HG03095 (cell line): ENCODE measurements around the gene ANKUB1.

Experiments used
- ATAC-seq: cut with Tn5 transposase; IDR thresholded peaks from one replicate; pipeline ENCODE4 v1.9.1; 2021; ENCODE audit warnings: moderate library complexity; ENCODE audit not compliant: unreplicated experiment

The ANKUB1 gene

GRCh38 chr3:149764302-149764701 is 28.1 kb downstream of the ANKUB1 start:
- no peak for ATAC-seq

- ATAC-seq: no peak
These were observed 28.7 kb downstream of the ANKUB1 start for GRCh38 chr3:149763565-149764195.

- no peak for ATAC-seq
These were observed 38.6 kb downstream of the ANKUB1 start for GRCh38 chr3:149753717-149754116.

- no peak for ATAC-seq
These were observed 39.6 kb downstream of the ANKUB1 start for GRCh38 chr3:149752788-149753136.

- ATAC-seq: peak; percentile 99
These were observed 40.1 kb downstream of the ANKUB1 start, which contains the start of gene COMMD2 for GRCh38 chr3:149752051-149752787. Gene COMMD2, minus strand, starts transcription at chr3:149752489. Its CDS starts 45 bp downstream, at chr3:149752444.

GRCh38 chr3:149751551-149751950 is 40.8 kb downstream of the ANKUB1 start:
- no peak for ATAC-seq

GRCh38 chr3:149744606-149745005 is 47.7 kb downstream of the ANKUB1 start:
- no peak for ATAC-seq

- ATAC-seq: no peak
These were observed 48.2 kb downstream of the ANKUB1 start for GRCh38 chr3:149744151-149744550.

- ATAC-seq: no peak
These were observed 53.0 kb downstream of the ANKUB1 start for GRCh38 chr3:149739396-149739795.

GRCh38 chr3:149738876-149739275 is 53.5 kb downstream of the ANKUB1 start:
- no peak for ATAC-seq

- no peak for ATAC-seq
These were observed 55.5 kb downstream of the ANKUB1 start for GRCh38 chr3:149736953-149737205.

GRCh38 chr3:149736175-149736952 is 56.0 kb downstream of the ANKUB1 start:
- ATAC-seq: no peak

- ATAC-seq: no peak
These were observed 60.1 kb downstream of the ANKUB1 start for GRCh38 chr3:149732234-149732633.

- no peak for ATAC-seq
These were observed 64.7 kb downstream of the ANKUB1 start for GRCh38 chr3:149727656-149728055.

- ATAC-seq: peak; percentile 83
These were observed 65.5 kb downstream of the ANKUB1 start for GRCh38 chr3:149726716-149727407.

- no peak for ATAC-seq
These were observed 68.6 kb downstream of the ANKUB1 start for GRCh38 chr3:149723781-149724180.

GRCh38 chr3:149720918-149721317 is 71.4 kb downstream of the ANKUB1 start:
- ATAC-seq: no peak

GRCh38 chr3:149717391-149718056 is 74.8 kb downstream of the ANKUB1 start:
- ATAC-seq: no peak

- no peak for ATAC-seq
These were observed 75.4 kb downstream of the ANKUB1 start for GRCh38 chr3:149716984-149717383.

- no peak for ATAC-seq
These were observed 77.1 kb downstream of the ANKUB1 start for GRCh38 chr3:149715247-149715646.
